ENCODE results near the gene CERKL. TPM values are rescaled to one million over a fixed set of nuclear protein-coding genes. Genes with fewer than 3 reads are reported as not detected.

Gene CERKL
- total RNA-seq, 1 donor from 2014 or later = not detected

- Histone ChIP-seq H3K4me3 (no peak overlapping the region), H3K27me3 (ENCODE audit: low read depth) (no peaks in the 10 kb centered on the region), H3K27ac (replicated peaks) (no peak overlapping the region), H3K36me3 (no peaks in the 10 kb centered on the region), H3K4me1 (no peaks in the 10 kb centered on the region), H3K9me3 (replicated peaks) (no peaks in the 10 kb centered on the region)
- no peak for DNase-seq
- intact Hi-C loops (cut with micrococcal nuclease) = no loop called here
- no peak for TF ChIP-seq CTCF (IDR thresholded peaks at IDR 0.05; ENCODE audit: borderline replicate concordance)
Measured at GRCh38 chr2:181515719-181516118, 141.2 kb downstream of the CERKL start.

- Histone ChIP-seq H3K27ac (replicated peaks) (no peak overlapping the region), H3K27me3 (ENCODE audit: low read depth) (peaks cover 9% of the 10 kb centered on the region), H3K9me3 (replicated peaks) (no peaks in the 10 kb centered on the region), H3K36me3 (no peaks in the 10 kb centered on the region), H3K4me1 (no peaks in the 10 kb centered on the region), H3K4me3 (no peak overlapping the region)
- DNase-seq = no peak
- no peak for TF ChIP-seq CTCF (IDR thresholded peaks at IDR 0.05; ENCODE audit: borderline replicate concordance)
- intact Hi-C loops (cut with micrococcal nuclease) = no loop called here
Measured at GRCh38 chr2:181500201-181500600, 156.7 kb downstream of the CERKL start.

DNA sequence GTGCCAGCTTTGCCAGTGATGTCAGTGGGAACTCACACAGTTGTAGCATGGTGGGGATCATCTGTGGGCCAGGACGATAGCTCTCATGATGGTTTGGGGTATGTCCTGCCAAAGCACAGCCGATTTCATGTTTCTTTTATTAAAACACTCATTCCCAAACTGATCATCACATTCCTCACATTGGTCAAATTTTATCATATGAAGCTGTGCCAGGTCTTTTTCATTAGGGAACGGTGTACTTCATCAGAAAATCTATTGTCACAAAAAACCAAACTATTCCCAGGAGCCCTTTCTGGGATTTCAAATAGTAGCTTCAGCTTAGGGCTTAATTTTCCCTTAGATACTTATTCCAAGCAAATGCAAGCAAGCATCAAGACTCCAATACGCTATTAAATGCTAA, 157.7 kb downstream of the CERKL start:
- Histone ChIP-seq H3K27ac (replicated peaks) (no peak overlapping the region), H3K9me3 (replicated peaks) (no peaks in the 10 kb centered on the region), H3K36me3 (no peaks in the 10 kb centered on the region), H3K27me3 (ENCODE audit: low read depth) (peaks cover 9% of the 10 kb centered on the region), H3K4me3 (no peak overlapping the region), H3K4me1 (no peaks in the 10 kb centered on the region)
- no peak for DNase-seq
- intact Hi-C loops (cut with micrococcal nuclease) = no loop called here
- TF ChIP-seq CTCF (IDR thresholded peaks at IDR 0.05; ENCODE audit: borderline replicate concordance) = no peak

Other genes with a start within 250 kb of the CERKL start
- 0.74 TPM for gene ITGA4, start 199.7 kb downstream of the CERKL start, total RNA-seq
- not detected for gene NEUROD1, start 23.4 kb upstream of the CERKL start, total RNA-seq
- gene ITPRID2, start 234.6 kb upstream of the CERKL start, total RNA-seq = 76.0 TPM

Measured in left ventricle myocardium inferior (tissue), 1 donor.